DMS79 (cell line): Measurements from ENCODE around the gene MED9.
"Not testable (repeated sequence)": the region's sequence is repeated elsewhere in the genome, so short reads cannot be mapped to it uniquely, and the experiment has no call there.

Experiments
- DNase-seq: peaks from one replicate; lab custom pipeline; 2025; lab: John Stamatoyannopoulos, UW

The MED9 gene

DNA sequence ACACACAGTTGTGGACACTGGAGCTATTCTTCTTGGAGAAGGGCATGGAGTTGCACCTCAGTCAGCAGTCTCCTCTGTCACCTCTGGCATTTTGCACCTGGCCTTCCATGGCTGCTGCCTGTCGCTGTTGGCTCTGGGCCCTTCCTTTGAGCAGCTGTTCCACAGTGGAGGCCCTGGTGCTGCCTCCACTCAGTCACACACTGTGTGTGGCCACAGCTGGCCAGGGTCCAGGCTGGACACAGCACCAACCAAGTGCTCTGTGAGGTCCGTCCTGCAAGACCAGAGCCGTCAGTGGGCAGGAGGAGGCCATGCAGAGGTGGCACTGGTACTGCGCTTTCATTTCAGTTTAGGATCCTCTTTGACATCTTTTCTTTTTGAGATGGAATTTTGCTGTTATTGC, 21.6 kb upstream of the MED9 start:
- DNase-seq = no peak

DNA sequence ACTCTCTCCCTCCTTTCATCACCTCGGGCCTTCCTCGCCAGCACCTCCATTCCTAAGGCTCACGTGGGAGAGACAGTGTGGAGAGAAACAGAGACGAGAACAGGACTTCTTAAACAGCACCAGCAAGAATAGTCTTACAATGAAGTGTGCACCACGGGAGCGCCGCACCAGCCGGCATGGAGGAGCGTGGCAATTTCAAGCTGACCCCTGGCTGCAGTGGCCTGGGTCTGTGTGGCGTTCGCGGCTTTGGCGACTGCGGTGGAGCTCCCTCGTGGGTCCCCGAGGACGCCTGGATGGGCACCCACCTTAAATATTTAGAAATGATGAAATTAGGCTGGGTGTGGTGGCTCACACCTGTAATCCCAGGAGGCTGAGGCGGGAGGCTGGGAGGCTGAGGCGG, 20.5 kb upstream of the MED9 start:
- no peak for DNase-seq

DNA sequence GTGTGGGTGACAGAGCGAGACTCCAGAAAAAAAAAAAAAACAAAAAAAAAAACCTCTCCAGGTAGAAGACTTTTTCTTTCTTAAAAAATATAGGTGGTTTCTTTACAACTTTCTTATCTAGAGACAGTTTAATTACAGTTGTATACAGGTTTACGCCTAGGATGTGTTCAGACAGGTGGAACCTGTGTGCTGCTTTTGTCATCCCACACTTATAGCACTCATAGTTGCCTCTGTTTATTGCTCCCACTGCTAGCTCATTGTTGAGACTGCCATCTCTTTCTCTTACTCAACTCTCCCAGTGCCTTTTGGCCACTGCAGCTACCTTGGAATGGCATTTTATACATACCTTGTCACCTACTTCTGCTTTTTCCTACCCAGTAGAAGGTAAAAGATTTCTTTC, 19.1 kb upstream of the MED9 start:
- no peak for DNase-seq

DNA sequence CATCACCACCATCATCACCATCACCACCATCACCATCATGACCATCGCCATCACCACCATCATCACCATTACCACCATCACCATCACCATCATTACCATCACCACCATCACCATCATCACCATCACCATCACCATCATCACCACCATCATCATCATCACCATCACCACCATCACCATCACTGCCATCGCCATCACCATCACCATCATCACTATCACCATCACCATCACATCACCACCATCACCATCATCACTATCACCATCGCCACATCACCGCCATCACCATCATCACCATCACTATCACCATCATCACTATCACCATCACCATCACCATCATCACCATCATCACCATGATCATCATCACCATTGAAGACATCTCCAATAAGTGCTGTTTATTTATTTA, 16.8 kb upstream of the MED9 start:
- DNase-seq = no peak

DNA sequence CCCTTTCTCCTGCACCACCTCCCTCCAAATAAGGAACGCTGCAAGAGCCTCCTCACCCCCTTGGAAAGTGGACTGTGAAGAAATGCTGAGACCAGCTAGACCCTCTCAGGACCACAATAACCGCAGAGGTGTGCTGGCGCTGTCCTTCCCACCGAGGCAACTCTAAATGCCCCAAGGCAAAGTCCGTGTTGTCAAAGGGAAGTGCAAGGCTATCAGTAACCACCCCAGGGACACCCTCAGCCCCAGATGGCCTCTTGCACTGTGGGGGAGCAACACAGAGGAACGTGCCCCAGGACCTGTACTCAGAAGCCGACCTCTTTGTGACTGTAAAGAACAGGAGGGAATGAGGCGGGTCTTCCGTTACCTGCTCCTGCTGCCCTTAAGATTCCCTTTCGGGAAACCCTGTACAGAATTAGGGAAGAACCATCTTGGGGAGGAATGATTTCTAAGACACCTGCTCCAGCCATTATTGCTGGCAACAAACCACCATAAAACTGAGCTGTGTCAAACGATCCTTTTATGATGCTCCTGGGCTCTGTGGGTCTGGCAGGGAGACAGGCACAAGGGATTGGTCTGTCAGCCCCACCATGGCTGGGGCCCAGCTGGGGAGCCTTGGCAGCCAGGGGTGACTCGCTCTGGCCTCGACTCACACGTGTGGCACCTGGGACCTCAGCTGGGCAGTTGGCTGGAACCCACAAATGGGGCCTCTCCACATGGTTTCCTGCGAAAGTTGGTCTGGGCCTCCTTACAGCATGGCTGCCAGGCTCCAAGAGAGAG, 14.6 kb upstream of the MED9 start:
- DNase-seq = no peak

DNA sequence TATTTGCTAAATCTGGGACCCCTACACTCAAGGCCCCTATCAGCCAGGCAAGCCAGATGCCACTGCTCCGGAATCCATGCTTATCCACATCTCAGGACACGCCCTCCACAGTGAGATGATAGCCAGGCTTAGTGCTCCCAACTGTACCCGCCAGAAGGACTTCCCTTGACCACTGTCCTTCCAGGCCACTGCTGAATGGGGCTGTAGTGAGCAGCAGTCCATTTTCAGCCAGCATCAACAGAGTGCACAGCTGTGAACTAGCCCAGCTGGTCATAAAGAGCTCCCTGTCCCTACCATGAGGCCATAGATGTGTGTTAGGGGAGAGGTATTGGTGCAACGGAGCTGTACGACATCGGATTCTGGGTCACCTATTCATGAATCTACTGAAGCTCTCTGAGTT, 13.0 kb upstream of the MED9 start:
- DNase-seq = no peak

DNA sequence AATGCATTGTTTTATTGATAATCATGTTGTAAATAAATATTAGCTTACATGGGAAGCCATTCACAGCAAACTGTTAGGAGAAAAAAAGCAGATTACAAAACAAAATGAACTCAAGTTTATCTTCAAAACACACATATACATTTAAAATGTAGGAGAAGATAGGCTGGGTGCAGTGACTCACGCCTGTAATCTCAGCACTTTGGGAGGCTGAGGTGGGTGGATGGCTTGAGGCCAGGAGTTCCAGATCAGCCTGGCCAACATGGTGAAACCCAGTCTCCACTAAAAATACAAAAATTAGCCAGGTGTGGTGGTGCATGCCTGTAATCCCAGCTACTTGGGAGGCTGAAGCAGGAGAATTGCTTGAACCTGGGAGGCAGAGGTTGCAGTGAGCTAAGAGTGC, 10.9 kb upstream of the MED9 start:
- not testable (repeated sequence) for DNase-seq

DNA sequence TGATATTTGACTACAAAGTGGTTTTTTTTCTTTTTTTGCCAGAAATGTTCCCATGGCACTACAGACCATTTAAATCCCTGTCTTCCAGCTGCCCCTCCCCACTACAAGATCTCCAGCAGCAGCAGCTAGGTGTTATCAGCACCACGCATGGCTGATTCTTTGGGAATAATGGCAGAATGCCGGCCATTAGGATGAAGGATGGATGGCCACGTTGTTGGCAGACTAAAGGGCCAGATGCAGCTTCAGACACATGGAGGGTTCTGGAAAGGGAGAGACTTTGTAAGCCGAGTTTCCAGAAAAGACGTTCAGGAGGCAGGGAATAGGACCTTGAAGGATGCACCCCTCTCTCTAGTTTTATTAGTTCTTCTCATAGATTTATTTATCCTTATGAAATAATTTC, 10.3 kb upstream of the MED9 start:
- no peak for DNase-seq

DNA sequence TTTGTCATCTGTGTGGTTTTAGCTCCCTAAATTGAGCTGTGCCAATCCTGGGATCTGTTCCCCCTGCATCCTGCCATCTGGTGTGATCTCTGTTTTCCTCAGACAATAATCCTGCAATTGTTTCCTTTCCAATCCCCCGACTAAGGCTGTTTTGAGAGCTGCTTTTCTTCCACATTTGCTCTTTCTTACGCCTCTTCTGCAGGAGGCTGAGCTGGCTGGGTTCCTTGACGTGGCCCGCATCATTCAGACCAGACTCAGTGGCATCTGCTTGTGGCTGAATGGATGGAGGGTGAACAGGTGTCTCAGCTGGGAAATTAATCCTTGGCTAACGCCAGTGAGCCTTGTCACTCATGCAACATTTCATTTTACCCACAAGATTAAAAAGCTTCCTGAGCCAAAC, 9.8 kb upstream of the MED9 start:
- DNase-seq = no peak

DNA sequence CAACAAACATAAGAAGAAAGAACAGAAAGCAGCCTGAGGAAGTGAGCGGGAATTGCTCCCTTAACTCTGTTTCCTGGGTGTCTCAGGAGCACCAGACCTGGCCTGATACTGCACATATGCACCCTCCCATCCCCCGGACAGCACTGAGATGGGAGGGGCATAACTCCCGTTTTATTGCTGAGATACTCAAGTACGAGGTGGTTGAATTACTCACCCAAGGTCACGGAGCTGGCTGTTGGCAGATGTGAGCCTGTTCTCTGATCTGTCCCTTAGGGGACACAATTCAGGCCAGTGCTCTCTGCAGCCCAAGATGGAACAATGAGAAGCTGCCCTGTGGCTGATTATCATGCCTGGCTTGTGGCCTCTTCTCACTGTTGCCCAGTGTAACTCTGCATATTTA, 9.1 kb upstream of the MED9 start:
- DNase-seq = no peak

DNA sequence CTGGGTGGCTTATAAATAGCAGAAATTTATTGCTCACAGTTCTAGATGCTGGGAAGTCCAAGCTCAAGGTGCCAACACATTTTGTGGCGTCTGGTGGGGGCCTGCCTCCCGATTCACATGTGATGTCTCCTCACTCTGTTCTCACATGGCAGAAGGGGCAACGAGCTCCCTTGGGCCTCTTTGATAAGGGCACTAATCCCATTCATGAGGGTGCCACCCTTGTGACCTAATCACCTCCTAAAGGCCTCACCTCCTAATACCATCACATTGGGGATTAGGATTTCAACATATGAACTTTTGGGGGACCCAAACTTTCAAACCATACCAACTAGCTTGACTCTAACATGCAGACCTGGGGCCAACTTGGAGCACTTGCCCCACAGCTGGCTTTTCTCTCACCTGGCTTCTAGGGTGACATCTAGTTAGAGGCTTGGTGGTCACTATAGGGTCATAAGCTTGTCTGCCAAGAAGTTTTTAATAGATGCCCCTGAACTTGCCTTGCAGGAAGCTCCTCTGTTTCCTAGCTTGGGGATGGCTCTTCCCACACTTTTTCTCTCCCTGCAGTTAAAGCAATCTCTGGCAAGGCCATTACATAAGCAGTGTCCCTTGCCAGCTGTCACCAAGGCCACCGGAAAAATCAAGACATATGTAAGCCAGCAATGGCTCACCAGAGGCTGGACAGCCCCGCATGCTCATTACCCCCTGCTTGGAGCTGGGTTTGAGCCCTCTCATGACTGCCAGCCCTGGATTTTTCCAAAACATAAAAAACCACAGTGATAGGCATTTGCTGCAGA, 8.4 kb upstream of the MED9 start:
- DNase-seq = no peak

DNA sequence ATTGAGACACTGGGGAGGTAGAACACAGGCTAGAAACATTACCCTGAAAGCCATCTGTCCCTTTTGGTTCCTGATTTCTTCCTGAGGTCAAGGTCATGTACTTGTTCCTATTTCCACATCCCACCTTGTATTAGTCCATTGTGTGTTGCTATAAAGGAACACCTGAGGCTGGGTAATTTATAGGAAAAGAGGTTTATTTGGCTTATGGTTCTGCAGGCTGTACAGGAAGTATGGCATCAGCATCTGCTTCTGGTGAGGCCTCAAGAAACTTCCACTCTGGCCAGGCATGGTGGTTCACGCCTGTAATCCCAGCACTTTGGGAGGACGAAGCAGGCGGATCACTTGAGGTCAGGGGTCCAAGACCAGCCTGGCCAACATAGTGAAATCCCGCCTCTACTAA, 7.4 kb upstream of the MED9 start:
- DNase-seq = no peak

DNA sequence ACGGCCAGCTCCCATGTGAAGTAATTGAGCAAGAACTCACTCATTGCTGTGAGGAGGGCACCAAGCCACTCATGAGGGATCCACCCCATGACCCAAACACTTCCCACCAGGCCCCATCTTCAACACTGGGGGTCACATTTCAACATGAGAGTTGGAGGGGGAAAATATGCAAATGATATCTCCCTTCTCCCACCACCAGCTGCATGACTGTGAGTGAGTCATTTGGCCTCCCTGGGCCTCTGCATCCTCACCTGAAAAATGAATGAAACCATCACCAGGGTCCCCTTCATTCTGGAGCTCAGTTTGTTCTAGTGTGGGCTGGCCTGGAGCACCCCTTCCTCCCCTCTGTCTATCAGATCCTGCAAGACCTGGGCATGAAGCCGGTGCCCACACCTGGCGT, 6.8 kb upstream of the MED9 start:
- no peak for DNase-seq

DNA sequence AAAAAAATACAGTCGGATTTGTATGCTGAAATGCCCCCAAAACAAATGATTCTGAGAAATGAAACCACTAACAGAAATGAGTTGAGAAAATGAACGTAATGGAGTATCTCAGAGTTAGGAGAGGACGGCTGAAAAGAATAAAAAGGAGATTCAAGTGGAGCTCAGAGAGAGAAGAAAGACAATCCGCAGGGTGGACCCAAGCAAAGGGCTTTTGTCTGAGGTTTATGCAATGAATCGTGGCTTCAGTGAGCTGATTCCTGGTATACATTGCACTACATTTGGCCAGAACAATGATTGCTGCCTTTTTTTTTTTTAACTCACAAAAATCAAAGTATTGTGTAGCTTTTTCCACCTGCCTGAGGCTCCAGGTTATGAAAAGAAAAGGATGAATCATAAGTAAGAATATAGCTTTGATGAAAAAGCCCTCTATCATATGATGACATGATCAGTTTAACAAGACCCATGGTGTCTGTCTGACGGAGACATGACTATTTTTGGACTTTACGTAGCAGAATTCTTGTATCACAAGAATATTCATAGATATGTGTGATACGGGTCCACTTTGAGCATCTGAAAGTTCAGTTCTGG, 4.4 kb upstream of the MED9 start:
- DNase-seq = no peak

DNA sequence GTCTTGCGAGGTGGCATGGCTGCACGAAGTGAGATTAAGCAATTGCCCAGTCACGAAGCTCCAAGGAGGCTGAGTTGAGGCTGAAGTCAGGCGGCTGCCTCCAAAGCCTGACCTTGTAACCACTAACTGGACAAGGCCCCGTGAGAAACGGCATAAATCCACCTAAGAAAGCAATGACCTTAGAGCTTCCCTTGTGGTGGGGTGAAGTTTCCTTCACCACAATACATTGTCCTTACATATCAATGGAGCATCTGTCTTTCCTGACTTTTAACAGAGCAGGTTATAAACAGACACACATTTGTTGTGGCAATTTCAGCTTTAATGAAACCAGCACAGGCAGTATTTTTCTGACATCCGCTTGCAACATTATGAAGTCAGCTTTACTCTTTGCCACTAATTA, 2.5 kb upstream of the MED9 start:
- no peak for DNase-seq

DNA sequence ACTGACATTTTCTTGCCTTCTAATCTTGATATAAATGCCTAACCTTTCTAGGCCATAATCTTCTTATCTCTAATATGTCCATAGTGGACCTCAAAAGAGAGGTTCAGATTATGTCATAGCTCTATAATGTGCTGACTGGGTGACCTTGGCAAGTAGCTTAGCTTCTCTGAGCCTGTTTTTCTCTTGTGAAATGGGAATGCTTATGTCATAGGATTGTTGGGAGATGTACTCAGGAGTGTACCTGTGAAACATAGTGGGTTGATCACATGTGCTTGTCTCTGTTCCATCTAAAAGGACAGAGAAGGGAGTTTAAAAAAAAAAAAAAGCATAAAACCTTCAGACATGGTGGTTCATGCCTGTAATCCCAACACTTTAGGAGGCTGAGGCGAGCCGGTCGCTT, 2.4 kb downstream of the MED9 start:
- no peak for DNase-seq

DNA sequence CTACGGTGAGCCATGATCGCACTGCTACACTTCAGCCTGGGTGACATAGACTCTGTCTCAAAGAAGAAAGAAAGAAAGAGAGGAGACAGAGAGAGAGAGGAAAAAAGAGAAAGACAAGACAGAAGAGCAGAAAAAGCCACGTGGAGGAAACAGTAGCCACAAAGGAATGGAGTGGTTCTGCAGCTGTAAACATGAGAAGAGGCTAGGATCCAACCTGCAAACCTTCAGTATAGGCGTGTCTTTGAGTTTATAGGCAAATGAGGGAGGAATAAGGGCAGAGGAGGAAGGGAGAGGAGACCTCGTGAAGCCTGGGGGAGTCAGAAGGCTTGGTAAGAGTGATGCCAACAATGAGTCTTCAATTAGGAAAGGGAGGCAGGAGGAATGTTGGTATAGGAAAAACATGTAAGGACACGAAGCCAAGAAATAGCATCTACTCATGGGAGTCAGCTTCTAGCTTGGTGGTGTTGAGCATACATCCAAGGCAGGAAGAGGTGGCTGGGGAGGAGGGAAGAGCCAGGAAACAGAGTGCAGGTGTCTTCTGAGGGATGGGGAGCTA, 3.9 kb downstream of the MED9 start:
- DNase-seq = no peak

DNA sequence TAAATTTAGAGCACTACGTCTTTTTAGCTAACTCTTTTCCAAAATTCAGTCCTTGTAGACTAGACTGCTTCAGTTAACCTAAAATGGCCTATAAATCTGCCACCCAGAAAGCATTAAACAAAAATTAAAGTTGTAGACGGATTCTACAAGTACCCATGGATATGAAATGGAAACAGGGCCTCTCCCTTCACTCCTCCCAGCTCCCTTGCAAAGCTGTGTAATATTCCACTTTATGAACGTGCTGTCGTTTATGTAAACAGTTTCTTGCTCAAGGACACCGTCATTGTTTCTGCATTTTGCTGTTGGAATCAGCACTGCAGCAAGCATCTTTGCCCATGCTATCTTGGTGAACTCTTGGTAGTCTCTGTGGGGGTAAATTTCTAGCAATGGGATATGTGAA, 5.1 kb downstream of the MED9 start:
- DNase-seq = no peak

DNA sequence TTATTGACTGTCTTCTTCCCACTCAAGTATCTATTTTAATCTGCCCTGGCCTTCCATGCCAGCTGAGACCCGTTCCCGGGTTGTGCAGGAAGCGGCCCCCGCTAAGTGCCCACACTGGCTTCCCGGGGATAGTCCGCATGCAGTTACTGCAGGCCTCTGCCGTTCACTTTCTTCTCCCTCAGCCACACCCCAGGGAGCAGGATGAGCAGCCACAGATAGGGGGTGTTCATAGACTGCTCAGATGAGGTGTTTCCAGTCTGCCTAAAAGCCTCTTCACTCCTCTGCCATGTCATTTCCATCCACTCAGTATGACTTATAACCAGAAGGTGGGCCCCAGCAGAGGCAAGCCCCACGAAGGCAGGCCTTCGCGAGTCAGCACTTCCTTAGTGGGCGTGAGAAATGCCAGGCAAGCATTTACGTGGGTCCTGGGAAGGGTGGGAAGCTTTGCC, 7.7 kb downstream of the MED9 start:
- no peak for DNase-seq

DNA sequence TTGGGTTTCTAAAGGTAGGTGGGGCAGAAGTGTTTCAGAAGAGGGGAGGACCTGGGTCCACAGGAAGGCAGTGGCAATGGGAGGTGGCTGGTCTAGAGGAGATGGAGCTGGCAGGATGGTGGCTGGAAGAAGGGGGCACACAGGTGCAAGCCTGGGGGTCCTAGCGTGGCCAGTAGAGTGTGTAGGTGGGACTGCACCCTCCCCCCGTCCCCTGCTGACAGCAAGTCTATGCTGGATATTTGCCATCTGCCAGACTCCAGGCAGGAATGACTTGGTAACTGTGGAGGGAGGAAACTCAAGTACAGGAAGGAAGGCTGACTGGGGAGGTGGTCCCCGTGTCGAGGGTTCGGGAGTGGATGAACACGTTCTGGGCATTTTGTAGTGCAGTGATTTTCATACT, 8.6 kb downstream of the MED9 start:
- no peak for DNase-seq

DNA sequence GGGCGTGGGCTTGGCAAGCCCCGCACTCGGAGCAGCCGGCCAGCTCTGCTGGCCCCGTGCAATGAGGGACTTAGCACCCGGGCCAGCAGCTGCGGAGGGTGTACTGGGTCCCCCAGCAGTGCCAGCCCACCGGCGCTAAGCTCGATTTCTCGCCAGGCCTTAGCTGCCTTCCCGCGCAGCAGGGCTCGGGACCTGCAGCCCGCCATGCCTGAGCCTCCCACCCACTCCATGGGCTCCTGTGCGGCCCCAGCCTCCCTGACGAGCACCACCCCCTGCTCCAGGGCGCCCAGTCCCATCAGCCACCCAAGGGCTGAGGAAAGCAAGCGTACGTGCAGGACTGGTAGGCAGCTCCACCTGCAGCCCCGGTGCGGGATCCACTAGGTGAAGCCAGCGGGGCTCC, 9.6 kb downstream of the MED9 start:
- DNase-seq = not testable (repeated sequence)

DNA sequence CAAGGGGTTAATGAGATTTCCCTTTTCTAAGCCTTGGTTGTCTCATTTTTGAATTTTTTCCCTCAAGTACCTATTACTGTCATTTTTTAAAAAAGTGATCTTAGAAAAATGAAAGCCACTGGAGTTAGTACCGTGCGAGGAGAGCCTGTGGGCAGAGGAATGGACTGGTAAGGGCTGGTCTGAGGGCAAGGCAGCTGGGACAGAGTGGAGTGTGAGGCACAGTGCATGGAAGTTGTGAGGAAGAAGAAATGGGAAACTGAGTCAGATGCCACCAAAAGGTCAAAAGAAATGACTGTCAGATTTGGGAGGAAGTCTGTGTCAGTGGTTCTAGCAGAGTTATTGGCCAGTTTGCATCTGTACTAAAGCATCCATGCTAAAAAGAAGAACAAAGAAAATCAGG, 11.2 kb downstream of the MED9 start:
- DNase-seq = no peak

DNA sequence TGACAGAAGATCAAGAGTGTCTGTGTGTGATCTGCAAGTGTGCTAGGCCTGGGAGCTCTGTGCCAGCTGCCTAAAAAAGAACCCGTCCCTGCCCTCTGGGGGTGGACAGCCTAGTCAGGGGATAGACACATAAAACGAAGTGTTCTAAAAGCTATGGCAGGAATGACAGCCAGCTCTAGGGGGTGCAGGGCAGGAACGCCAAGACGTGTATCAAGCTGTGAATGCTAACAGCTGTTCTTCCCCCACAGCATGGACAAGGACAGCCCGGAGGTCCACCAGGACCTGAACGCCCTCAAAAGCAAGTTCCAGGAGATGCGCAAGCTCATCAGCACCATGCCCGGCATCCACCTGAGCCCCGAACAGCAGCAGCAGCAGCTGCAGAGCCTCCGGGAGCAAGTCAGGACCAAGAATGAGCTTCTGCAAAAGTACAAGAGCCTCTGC, 14.3 kb downstream of the MED9 start:
- DNase-seq = no peak
